PC-3 (cell line): ENCODE results near the gene GRIN2A.

ENCODE experiments used
- CTCF ChIP-seq: fragments of 300-600 bp; sonication (generic); conservative IDR thresholded peaks from 2 replicates; pipeline ENCODE4 v1.5.1; 2017; ENCODE audit warnings: antibody characterized with exemption, low read depth, mild to moderate bottlenecking, low read length
- EZH2phosphoT487 ChIP-seq: fragments of 300-600 bp; sonication (generic); IDR thresholded peaks from 2 replicates; pipeline ENCODE4 v1.6.1; 2018; ENCODE audit warnings: mild to moderate bottlenecking, antibody characterized with exemption, low read length, borderline replicate concordance

- TF ChIP-seq CTCF (no peak), EZH2phosphoT487 (no peak)
Observed at GRCh38 chr16:10020866-10021265, 161.4 kb downstream of the GRIN2A start.
